ENCODE measurements around the gene PLAAT3.

DNA sequence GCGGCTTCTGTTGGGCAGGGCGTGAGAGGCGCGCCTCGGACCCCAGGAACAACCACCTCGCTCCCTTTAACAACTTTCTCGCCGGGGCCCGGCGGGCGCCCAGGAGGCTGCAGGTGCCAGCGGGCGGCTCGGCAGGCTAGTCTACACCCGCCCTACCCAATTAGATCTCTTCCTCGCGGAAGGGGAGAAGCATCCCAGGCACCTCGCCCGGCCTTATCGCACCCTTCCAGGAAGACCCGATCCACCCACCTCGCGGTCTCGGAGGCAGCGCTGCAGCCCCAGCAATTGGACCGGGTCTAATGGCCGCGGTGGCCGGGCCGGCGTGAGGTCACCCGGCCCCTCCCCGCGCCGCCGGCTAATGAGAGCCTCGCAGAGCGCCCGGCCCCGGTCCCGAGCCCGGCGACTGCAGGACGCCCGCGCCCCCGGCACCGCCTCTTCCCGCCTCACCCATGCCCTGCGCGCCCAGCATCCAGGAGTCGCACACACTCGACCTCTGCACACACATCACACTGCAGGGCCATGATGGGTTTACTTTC, at the start of gene PLAAT3:
- TF ChIP-seq, protein P1, sequence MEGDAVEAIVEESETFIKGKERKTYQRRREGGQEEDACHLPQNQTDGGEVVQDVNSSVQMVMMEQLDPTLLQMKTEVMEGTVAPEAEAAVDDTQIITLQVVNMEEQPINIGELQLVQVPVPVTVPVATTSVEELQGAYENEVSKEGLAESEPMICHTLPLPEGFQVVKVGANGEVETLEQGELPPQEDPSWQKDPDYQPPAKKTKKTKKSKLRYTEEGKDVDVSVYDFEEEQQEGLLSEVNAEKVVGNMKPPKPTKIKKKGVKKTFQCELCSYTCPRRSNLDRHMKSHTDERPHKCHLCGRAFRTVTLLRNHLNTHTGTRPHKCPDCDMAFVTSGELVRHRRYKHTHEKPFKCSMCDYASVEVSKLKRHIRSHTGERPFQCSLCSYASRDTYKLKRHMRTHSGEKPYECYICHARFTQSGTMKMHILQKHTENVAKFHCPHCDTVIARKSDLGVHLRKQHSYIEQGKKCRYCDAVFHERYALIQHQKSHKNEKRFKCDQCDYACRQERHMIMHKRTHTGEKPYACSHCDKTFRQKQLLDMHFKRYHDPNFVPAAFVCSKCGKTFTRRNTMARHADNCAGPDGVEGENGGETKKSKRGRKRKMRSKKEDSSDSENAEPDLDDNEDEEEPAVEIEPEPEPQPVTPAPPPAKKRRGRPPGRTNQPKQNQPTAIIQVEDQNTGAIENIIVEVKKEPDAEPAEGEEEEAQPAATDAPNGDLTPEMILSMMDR (IDR thresholded peaks at IDR 0.05) = no peak
- peak; percentile 63 to 73 for TF ChIP-seq POLR2A (IDR thresholded peaks at IDR 0.05)

Data from adrenal gland (tissue), 5 donors.